ENCODE data around the gene PNPLA5.

PNPLA5 gene

GRCh38 chr22:43884600-43885318 is 7.1 kb downstream of the PNPLA5 start:
- TF ChIP-seq CTCF (IDR thresholded peaks at IDR 0.05; ENCODE audit: poor library complexity, severe bottlenecking): peak; percentile 84
- no peak overlapping the region for H3K27ac ChIP-seq (ENCODE audit: poor library complexity, severe bottlenecking)
- H3K4me1 ChIP-seq (ENCODE audit: insufficient read depth, poor library complexity, severe bottlenecking): no peaks in the 10 kb centered on the region
- peak; percentile 53; the same call in 2 of the 3 replicates for ATAC-seq (ENCODE audit: low read depth)
- no peak overlapping the region for H3K4me3 ChIP-seq (ENCODE audit: severe bottlenecking)
- no peaks in the 10 kb centered on the region for H3K9me3 ChIP-seq (ENCODE audit: severe bottlenecking)
- no peaks in the 10 kb centered on the region for H3K36me3 ChIP-seq (ENCODE audit: low read depth)
- peaks cover 5% of the 10 kb centered on the region for H3K27me3 ChIP-seq (ENCODE audit: insufficient read depth, poor library complexity, severe bottlenecking)
- no peak for DNase-seq (ENCODE audit: low spot score)

- TF ChIP-seq CTCF (IDR thresholded peaks at IDR 0.05; ENCODE audit: poor library complexity, severe bottlenecking): no peak
- H3K4me3 ChIP-seq (ENCODE audit: severe bottlenecking): no peak overlapping the region
- H3K27ac ChIP-seq (ENCODE audit: poor library complexity, severe bottlenecking): no peak overlapping the region
- no peak for ATAC-seq (ENCODE audit: low read depth)
- H3K4me1 ChIP-seq (ENCODE audit: insufficient read depth, poor library complexity, severe bottlenecking): no peaks in the 10 kb centered on the region
- H3K27me3 ChIP-seq (ENCODE audit: insufficient read depth, poor library complexity, severe bottlenecking): no peaks in the 10 kb centered on the region
- no peaks in the 10 kb centered on the region for H3K9me3 ChIP-seq (ENCODE audit: severe bottlenecking)
- H3K36me3 ChIP-seq (ENCODE audit: low read depth): no peaks in the 10 kb centered on the region
- no peak for DNase-seq (ENCODE audit: low spot score)
These were observed 7.9 kb downstream of the PNPLA5 start for GRCh38 chr22:43883719-43884415.

- Histone ChIP-seq H3K4me1 (ENCODE audit: insufficient read depth, poor library complexity, severe bottlenecking) (no peaks in the 10 kb centered on the region), H3K4me3 (ENCODE audit: severe bottlenecking) (no peak overlapping the region), H3K9me3 (ENCODE audit: severe bottlenecking) (no peaks in the 10 kb centered on the region), H3K27ac (ENCODE audit: poor library complexity, severe bottlenecking) (no peak overlapping the region), H3K27me3 (ENCODE audit: insufficient read depth, poor library complexity, severe bottlenecking) (no peaks in the 10 kb centered on the region), H3K36me3 (ENCODE audit: low read depth) (no peaks in the 10 kb centered on the region)
- DNase-seq (ENCODE audit: low spot score) (no peak), ATAC-seq (ENCODE audit: low read depth) (peak; percentile 82)
- TF ChIP-seq CTCF (IDR thresholded peaks at IDR 0.05; ENCODE audit: poor library complexity, severe bottlenecking): peak; percentile 67
These were observed 8.7 kb downstream of the PNPLA5 start for GRCh38 chr22:43883012-43883661.

- no peak for TF ChIP-seq CTCF (IDR thresholded peaks at IDR 0.05; ENCODE audit: poor library complexity, severe bottlenecking)
- no peak for DNase-seq (ENCODE audit: low spot score)
These were observed 9.6 kb downstream of the PNPLA5 start for GRCh38 chr22:43882122-43882767.

More at GRCh38 chr22:43882122-43882767, 9.6 kb downstream of the PNPLA5 start:
- no peaks in the 10 kb centered on the region for H3K9me3 ChIP-seq (ENCODE audit: severe bottlenecking)
- H3K36me3 ChIP-seq (ENCODE audit: low read depth): no peaks in the 10 kb centered on the region
- H3K27ac ChIP-seq (ENCODE audit: poor library complexity, severe bottlenecking): no peak overlapping the region
- no peaks in the 10 kb centered on the region for H3K4me1 ChIP-seq (ENCODE audit: insufficient read depth, poor library complexity, severe bottlenecking)
- no peak overlapping the region for H3K4me3 ChIP-seq (ENCODE audit: severe bottlenecking)
- no peaks in the 10 kb centered on the region for H3K27me3 ChIP-seq (ENCODE audit: insufficient read depth, poor library complexity, severe bottlenecking)
- ATAC-seq (ENCODE audit: low read depth): no peak

All from RWPE2 (cell line).